Left lobe of liver (tissue), 2 donors: ENCODE measurements around the gene SND1. TPM values are rescaled to one million over a fixed set of nuclear protein-coding genes. Genes with fewer than 3 reads are reported as not detected.
A peak's percentile ranks its signal among the peaks of the same experiment; 100 is the strongest.

Experiments used
- ATAC-seq: fragments of 200-7000 bp; cut with Tn5 transposase; one replicate; pipeline ENCODE4 v1.9.1; 2020; ENCODE audit warnings: mild to moderate bottlenecking, moderate library complexity
- DNase-seq: peaks from one replicate; pipeline ENCODE4 v3.0.0-alpha.2; 2020; ENCODE audit warnings: low spot score
- total RNA-seq: library from RNA; stranded (reverse); gene quantifications from one replicate; pipeline ENCODE4 v1.2.1, GENCODE V29; 2021
- donor health status: DM: no; HTN: no; CAD: no; lungs with moderate emphysema.
- donor health status: DM: no; HTN: yes; CAD: no.

Gene SND1
- total RNA-seq, 1 donor from 2014 or later: 152 TPM

- ATAC-seq (no peak), DNase-seq (no peak)
These were observed 233.3 kb downstream of the SND1 start for GRCh38 chr7:127885222-127885772.

DNA sequence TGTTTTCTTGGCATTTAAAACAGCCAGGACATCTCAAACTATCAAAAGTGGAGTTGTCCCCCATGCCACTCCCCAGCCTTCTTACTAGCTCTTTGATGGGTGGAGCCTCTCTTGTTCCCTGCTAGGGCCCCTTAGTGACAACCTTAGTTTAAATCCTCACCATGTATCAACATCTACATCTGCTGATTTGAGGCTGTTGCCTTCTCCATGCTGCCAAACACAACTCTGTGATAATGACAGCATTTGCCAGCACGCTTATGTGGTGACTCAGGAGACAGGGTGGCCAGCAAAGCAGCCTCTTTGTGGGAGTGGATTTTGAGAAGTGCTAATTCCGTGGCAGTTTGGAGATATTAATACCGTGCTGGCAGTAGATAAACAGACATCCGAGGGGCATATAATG lies 233.8 kb downstream of the SND1 start:
- DNase-seq: no peak
- ATAC-seq: no peak

- no peak for DNase-seq
- ATAC-seq: no peak
These were observed 234.3 kb downstream of the SND1 start for GRCh38 chr7:127886248-127886647.

- no peak for ATAC-seq
- no peak for DNase-seq
These were observed 235.1 kb downstream of the SND1 start for GRCh38 chr7:127887096-127887495.

DNA sequence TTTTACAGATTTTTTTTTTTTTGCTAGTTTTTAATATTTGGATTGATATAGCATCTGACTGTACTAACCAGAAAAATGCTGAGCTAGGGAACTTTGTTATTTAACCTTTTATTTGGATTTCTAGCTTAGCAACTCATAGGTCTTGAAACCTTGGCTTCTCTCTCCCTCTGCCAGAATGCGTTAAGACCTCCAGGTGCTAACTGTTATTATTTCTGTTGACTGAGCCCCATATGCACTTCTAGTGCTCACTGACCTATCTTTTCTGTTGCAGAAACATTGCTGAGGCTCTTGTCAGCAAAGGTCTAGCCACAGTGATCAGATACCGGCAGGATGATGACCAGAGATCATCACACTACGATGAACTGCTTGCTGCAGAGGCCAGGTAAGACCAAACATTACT lies 235.6 kb downstream of the SND1 start:
- DNase-seq: no peak
- no peak for ATAC-seq

DNA sequence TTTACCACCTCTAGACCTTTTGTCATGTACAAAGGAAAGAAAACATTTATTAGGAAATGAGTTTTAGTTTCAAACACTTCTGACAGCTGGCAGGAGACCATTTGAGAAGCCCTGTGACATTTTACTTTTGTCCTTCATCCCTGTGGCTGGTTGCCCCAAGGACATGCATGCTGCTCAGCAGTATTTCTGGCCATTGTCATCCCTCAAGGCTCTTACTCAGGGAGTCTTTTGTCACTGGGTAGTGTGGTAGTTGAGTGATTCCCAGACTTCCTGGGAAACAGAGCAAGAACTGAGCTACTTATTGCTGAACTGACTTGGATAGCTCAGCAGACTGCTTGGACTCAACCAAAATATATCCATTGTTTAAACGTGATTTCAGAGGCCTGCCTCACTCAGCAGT lies 236.4 kb downstream of the SND1 start:
- ATAC-seq (no peak), DNase-seq (no peak)

- ATAC-seq: no peak
- no peak for DNase-seq
These were observed 236.8 kb downstream of the SND1 start for GRCh38 chr7:127888825-127889224.

- DNase-seq: no peak
- no peak for ATAC-seq
These were observed 237.7 kb downstream of the SND1 start for GRCh38 chr7:127889677-127890076.

GRCh38 chr7:127890726-127891125 lies 238.7 kb downstream of the SND1 start:
- ATAC-seq (peak; percentile 40), DNase-seq (no peak)

DNA sequence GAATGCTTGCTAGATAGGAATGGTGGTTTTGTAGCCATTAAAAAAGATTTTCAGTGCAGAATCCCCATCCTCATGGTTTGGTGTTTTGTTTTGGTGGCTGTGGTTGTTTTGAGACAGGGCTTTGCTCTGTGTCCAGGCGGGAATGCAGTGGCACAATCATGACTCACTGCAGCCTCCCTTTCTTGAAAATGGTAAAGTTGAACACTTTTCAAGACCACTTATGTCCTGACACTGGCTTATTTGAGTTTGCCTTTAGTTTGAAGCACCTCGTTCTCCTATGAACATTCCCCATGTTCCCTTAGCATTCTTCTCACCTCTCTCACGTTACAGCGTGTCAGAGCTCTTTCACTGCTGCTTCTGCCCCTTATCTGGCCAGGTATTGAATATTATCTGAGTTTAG lies 239.2 kb downstream of the SND1 start:
- no peak for ATAC-seq
- no peak for DNase-seq

DNA sequence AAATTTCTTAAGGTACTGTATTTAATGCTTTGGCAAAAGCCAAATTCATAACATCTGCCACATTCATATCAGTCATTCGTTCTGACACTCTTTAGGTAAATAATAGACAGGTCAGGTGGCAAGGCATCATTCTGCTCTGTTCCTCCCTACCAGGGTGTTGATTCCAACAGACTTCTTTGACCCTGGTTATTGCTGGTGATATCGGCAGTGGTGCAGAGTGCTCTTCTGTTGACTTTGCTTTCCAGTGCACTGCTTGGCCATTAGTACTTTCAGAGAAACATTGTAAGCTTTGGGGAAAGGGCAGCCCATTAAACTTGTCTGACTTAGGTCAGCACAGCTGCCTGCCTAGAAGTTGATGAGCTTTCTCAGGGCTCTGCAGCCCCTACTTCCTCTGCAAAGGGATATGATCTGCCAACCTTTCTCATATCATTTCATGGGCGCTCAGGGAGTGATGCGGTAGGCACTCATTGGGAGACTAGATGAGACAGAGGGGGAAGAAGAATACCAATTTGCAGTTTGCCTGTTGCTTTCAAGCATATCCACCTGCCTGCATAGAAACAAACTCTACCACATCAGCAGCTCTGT lies 240.0 kb downstream of the SND1 start:
- DNase-seq (no peak), ATAC-seq (peak; percentile 27)

DNA sequence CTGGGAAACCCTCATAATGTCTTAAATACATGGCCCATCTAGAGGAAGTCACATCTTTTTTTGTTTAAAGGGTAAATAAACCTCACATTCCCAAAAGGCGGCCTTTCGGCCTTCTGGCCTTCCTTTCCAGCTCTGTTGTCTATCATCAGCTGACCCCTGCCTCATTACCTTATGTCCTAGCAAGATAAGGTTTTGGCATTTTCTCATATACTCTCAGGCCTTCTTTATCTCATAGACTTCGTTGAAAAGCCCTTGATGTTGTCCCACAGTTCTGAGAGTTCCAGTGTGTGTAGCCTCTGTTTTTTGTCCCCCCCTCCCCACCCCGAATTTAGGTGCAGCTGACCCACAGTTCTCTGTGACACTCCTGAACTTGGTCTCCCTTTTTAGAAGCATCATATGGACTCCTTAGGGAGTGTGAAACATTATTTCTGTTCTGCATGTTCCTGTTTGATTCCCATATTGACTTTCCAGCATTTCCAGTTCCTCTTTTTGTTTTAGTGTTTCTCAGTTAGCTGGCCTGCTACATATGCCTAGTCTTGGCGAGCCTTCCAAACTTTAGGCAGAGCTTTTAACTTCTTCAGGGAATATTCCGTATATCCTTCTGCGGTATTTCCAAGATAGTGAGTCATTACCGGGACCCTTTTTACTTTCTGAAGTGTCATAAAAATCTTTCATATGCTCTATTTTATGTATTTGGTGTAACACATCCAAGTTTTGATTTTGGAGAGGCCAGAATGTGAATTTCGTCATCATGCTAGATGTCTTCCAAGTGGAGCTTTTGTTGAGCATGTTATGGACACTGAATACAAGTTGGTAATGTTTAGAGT lies 240.7 kb downstream of the SND1 start:
- ATAC-seq: no peak
- no peak for DNase-seq

GRCh38 chr7:127893547-127893946 lies 241.6 kb downstream of the SND1 start:
- no peak for ATAC-seq
- no peak for DNase-seq

DNA sequence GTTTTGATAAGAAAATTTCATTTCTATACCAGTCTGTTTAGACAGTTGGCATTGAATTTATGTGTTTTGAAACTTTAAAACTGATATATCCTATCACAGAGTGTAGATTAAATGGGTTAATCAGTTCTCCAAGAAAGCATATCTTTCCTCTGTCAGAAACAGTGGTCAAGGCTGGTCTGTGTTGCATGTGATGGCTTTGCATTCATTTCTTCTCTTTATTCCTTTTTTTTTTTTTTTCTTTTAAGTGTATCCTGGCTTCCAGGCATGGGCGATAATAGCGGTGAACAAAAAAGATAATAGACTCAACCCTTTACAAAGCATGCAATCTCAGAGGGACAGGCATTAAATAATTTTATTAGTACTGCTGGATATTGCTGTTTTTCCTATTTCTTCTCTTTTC lies 242.6 kb downstream of the SND1 start:
- ATAC-seq (no peak), DNase-seq (no peak)

DNA sequence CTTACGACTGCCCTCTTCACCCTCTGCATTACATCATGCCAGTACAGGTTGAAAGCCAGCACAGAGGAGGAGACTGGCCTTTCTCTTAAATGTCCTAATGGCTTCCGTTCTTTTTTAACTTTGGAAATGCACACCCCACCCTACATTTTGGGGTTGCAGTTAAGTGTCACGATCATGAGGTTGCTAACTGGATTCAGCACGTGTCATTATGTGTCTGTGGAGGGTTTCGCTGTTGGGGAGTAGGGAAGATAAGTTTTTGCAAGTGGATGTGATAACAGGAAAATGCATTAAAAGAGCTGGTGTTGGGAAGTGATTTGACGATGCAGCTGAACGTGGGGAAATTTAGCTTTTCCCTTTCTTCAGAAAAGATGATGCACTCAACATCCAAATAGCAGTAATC lies 243.4 kb downstream of the SND1 start:
- DNase-seq (no peak), ATAC-seq (peak; percentile 23)

- no peak for DNase-seq
- peak; percentile 25 for ATAC-seq
These were observed 243.9 kb downstream of the SND1 start for GRCh38 chr7:127895814-127896280.

DNA sequence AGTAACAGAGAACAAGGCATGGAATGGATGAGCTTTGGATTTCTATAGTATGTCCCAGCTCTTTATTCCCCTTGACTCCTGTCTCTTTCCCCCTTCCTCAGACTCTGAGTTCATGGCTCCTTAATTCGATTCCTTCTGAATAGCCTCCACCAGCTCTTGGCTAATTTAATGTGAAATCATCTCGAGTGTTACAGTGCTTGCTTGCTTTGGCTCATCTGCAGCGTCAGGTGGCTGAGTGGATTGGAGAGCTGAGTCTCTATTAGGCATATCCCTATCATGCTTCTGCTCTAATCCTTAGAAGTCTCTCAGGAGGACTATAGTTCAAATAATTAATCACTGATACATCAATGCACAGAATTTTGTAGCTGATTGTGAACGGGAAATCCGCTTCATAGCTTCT lies 244.7 kb downstream of the SND1 start:
- ATAC-seq: no peak
- DNase-seq: no peak

- ATAC-seq (no peak), DNase-seq (no peak)
These were observed 245.9 kb downstream of the SND1 start for GRCh38 chr7:127897704-127898454.

- ATAC-seq (no peak), DNase-seq (no peak)
These were observed 247.4 kb downstream of the SND1 start for GRCh38 chr7:127899411-127899810.

- ATAC-seq (no peak), DNase-seq (no peak)
These were observed 248.1 kb downstream of the SND1 start for GRCh38 chr7:127900141-127900540.
